Stimulated activated CD4-positive, alpha-beta T cell treated with anti-CD3 and anti-CD28 coated beads, Interleukin-12 subunit alpha, Interleukin-12 subunit beta, amount 100 ng/mL, for 24 hours (primary cell): Measurements from ENCODE around the gene RAD54L2.
"Not testable (repeated sequence)": the region's sequence is repeated elsewhere in the genome, so short reads cannot be mapped to it uniquely, and the experiment has no call there.

ENCODE experiments used
- DNase-seq, 2 experiments: peaks; one replicate each; pipeline ENCODE4 v3.0.0-alpha.2; 2020; ENCODE audit warnings: low read depth in 2 of 2

The RAD54L2 gene

DNA sequence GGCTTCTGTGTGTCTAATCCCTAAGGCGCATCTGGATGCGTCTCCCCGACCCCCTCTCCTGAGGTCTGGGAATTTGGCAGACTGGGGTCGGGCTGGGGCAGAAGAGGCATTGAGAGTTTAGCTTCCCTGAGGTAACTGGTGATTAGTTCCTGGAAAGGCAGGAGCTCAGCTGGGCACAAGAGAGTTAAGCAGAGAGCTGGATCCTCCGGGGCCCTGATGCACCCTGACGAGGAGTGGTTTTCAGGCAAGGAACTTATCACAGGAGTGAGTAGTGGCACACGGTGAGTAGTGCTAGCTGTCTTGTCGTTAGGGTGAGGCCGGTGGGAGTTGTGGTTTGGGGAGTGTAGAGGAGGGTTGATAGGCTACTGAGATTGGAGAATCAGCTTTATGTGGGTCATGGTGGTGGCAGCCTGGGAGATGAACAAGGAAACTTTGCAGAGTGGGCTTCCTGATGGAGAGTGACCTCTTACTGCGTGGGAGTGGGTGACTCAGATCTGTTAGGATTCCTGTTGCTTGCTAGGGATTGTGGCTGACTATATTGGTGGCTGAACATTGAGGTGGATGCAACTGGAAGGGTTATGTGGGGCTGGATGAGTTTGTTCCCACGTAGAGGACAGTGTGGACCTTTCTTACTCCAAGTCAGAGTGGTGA, 897 bp downstream of the RAD54L2 start:
- DNase-seq = peak; percentile 5 to 47

DNA sequence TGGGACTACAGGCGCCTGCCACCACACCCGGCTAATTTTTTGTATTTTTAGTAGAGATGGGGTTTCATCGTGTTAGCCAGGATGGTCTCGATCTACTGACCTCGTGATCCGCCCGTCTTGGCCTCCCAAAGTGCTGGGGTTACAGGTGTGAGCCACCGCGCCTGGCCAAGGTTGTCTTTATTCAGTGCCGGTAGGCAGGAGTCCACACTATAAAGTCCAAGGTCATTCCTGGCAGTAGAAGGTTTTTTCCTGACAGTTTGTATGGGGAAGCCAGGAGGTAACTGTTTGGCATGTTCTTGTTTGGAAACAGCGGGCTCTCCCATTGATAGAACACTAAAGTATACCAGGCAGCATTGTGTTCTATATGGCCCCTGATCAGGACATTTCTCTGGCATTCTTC, 4.1 kb downstream of the RAD54L2 start:
- not testable (repeated sequence) for DNase-seq

- no peak for DNase-seq
Measured at GRCh38 chr3:51544011-51544775, 5.7 kb downstream of the RAD54L2 start.

DNA sequence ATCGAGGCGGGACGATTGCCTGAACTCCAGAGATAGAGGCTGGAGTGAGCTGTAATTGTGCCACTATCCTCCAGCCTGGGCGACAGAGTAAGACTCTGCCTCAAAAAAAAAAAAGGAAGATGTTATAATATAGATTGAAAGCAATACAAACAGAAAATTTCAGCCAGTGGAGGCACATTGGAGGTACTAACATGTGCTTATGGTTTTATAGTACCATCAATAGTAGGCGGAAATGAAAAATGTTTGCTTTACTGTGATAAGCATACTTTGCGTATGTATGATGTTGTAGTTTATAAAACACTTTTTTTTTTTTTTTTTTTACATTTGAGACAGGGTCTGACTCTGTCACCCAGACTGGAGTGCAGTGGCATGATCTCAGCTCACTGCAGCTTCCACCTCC, 8.8 kb downstream of the RAD54L2 start:
- DNase-seq = no peak

GRCh38 chr3:51549311-51549710, 10.8 kb downstream of the RAD54L2 start:
- DNase-seq = no peak

DNA sequence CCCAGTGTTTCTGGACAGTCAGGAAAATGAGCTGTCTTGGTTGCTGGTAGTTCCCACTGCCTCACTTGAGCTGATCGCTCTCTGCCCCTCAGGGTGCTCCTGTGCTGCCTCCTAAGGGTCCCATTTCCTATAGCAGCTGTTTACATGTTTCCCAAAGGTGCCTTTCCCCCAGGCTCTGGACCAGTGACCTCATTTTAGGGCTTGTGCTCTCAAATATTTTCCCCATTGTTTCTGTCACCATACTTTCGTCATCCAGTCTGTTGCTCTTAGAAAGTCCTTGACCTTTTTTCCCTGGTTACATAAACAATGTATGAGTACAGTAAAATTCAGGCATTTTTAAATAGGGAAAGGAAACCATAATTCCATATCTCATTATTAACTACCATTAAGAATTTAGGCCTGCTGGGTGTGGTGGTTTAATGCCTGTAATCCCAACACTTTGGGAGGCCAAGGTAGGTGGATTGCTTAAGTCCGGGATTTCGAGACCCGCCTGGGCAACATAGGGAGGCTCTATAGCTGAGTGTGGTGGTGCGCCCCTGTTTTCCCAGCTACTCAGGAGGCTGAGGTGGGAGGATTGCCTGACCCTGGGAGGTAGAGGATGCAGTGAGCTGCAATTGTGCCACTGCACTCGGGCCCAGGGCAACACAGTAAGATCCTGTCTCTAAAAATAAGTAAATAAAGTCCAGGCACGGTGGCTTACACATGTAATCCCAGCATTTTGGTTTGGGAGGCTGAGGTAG, 11.7 kb downstream of the RAD54L2 start:
- DNase-seq = no peak

DNA sequence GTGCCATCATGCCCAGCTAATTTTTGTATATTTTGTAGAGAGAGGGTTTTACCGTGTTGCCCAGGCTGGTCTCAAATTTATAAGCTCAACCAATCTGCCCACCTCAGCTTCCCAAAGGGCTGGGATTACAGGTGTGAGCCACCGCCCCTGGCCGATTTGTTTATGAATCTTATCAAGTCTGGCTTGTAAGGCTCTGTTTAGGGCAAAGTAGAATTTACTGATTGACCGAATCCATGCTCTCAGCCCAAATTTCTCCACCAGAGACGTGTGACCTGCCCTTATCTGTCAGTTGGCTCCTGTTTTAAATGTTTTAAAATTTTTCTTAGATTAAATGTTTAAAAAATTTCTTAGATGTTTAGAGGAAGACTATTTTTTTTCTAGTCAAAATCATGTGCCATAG, 19.5 kb downstream of the RAD54L2 start:
- no peak for DNase-seq

DNA sequence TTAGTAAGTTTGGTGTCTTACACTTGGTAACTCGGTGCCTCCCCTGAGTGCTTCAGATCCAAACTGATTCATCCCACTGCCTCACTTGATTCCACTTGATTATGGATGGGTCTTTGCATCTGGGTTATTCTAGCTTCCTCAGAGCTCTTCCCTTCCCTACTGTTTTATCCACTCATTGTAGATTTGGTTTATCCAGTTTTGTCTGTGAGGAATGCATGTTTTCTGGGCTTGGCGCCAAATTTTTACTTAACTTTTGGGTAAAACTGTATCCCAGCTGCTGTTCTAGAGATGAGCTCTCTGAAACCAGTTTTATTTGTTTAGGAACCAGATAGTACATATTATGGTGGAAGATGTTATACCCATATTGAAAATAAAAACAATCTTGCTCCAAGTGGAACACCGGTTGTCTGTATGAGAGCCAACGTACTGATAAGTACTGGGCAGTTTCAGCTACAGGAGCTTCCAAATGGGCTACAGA, 20.9 kb downstream of the RAD54L2 start:
- no peak for DNase-seq

DNA sequence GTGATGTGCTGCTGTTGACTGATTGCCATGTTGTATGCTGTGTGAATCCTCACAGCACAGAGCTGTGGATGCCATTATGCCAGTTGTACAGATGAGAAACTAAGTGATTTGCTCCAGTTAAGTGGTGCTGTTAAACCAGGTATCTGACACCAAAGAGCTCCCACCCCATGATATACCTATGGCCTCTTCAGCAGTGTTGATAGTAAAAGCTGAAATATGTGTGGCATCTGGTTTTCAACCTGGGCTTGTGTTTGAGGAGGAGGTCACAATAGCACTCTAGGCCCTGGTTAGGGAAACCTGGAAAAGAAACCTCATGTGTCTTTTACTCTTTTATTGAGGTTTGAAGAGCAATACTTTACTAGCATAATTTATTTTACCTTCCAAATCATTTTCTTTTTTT, 21.4 kb downstream of the RAD54L2 start:
- no peak for DNase-seq

DNA sequence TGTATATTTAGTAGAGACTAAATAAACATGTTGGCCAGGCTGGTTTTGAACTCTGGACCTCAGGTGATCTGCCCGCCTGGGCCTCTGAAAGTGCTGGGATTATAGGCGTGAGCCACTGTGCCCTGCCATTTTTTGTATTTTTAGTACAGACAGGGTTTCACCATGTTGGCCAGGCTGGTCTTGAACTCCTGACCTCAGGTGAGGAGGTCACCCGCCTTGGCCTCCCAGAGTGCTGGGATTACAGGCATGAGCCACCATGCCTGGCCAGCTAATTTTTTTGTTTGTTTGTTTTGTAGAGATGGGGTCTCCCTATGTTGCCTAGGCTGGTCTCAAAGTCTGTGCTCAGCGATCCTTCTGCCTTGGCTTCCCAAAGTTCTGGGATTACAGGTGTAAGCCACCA, 23.9 kb downstream of the RAD54L2 start:
- not testable (repeated sequence) for DNase-seq

- DNase-seq = no peak
Measured at GRCh38 chr3:51568036-51568435, 29.5 kb downstream of the RAD54L2 start.

GRCh38 chr3:51568996-51569395, 30.5 kb downstream of the RAD54L2 start:
- no peak for DNase-seq

DNA sequence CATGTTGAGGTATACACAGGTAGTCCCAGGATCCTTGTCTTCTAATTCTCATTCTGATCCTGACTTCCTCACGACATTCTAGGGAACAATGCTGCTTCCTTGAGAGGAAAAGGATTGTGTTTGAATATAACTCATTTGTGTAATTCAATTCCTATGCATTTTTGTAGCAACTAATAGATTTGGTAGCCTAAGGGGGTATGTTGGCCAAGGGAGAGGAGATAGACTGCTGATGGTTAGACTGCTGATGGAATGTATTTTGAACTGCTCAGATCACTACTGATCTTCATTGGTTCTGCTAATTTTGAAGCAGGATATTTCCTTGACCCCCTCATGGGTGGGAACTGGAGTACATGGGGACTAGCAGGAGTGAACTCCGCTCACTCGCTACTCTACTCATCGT, 39.7 kb downstream of the RAD54L2 start:
- DNase-seq = no peak

- DNase-seq = no peak
Measured at GRCh38 chr3:51580418-51580817, 41.9 kb downstream of the RAD54L2 start.

DNA sequence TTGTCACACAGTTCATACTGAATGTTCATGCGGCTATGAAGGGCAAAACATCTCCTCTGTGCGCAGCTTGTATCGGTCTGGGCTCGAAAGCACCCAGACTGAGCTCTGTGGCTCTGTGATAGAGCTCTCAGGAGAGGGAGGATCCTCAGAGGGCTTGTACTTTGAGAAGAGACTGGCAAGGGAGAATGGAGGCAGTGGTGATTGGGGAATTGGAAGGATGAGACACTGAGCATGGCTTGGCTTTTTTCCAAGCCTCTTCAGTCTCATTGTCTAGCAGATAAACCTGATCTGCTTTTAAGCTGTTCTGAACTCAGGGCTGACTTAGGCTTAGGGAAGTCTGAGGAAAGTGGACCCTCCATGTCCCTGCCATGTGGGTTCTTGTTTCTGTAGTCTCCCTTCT, 43.0 kb downstream of the RAD54L2 start:
- DNase-seq = no peak

GRCh38 chr3:51585197-51585596, 46.7 kb downstream of the RAD54L2 start:
- DNase-seq = no peak

- DNase-seq = no peak
Measured at GRCh38 chr3:51585871-51586270, 47.4 kb downstream of the RAD54L2 start.
